AG10803 (cell line): ENCODE data around the gene KCP.

Source experiments
- DNase-seq: peaks from one replicate; pipeline ENCODE4 v3.0.0; 2010; ENCODE audit warnings: low read depth
- H3K4me3 ChIP-seq: 2 replicates; pipeline ENCODE4 v1.5.1; 2011; ENCODE audit warnings: mild to moderate bottlenecking, low read length, control low read depth
- CTCF ChIP-seq: conservative IDR thresholded peaks from 2 replicates; pipeline ENCODE4 v1.5.1; 2011; ENCODE audit warnings: mild to moderate bottlenecking, low read length, control low read depth, inconsistent platforms

Gene KCP

GRCh38 chr7:128879939-128880746 is 30.4 kb downstream of the KCP start:
- DNase-seq, result peak; percentile 58
- H3K4me3 ChIP-seq, result no peak overlapping the region
- TF ChIP-seq CTCF, result peak; percentile 84

GRCh38 chr7:128879461-128879938 is 31.0 kb downstream of the KCP start:
- DNase-seq, result no peak
- H3K4me3 ChIP-seq, result no peak overlapping the region
- no peak for TF ChIP-seq CTCF

- H3K4me3 ChIP-seq, result no peak overlapping the region
- no peak for DNase-seq
- no peak for TF ChIP-seq CTCF
These were observed 32.0 kb downstream of the KCP start for GRCh38 chr7:128878226-128879105.

GRCh38 chr7:128877756-128878120 is 32.8 kb downstream of the KCP start:
- no peak overlapping the region for H3K4me3 ChIP-seq
- no peak for TF ChIP-seq CTCF
- DNase-seq, result no peak

GRCh38 chr7:128876978-128877755 is 33.3 kb downstream of the KCP start:
- no peak for TF ChIP-seq CTCF
- no peak for DNase-seq
- no peak overlapping the region for H3K4me3 ChIP-seq

- no peak overlapping the region for H3K4me3 ChIP-seq
- TF ChIP-seq CTCF, result no peak
- DNase-seq, result no peak
These were observed 33.9 kb downstream of the KCP start for GRCh38 chr7:128876586-128876977.
